Thyroid gland (tissue), 4 donors: ENCODE measurements around the gene CCDC85B. TPM values are rescaled to one million over a fixed set of nuclear protein-coding genes. Genes with fewer than 3 reads are reported as not detected.

Experiments used
- DNase-seq, 2 donors: peaks; one replicate each; pipeline ENCODE4 v3.0.0-alpha.2; 2019
- H3K27ac ChIP-seq, 3 donors: fragments of 200-600 bp; sonication (generic); 1 replicate in 2 of 3; 2 replicates in 1 of 3; pipeline ENCODE4 v1.5.1; 2016 to 2019; ENCODE audit warnings: mild to moderate bottlenecking in 1 of 3, moderate library complexity in 1 of 3
- H3K27me3 ChIP-seq: fragments of 200-600 bp; sonication (generic); one replicate; pipeline ENCODE4 v1.5.1; 2019
- H3K36me3 ChIP-seq, 2 donors: fragments of 200-600 bp; sonication (generic); one replicate each; pipeline ENCODE4 v1.5.1; 2016 to 2019
- H3K4me1 ChIP-seq, 2 donors: fragments of 200-600 bp; sonication (generic); one replicate each; pipeline ENCODE4 v1.5.1; 2017 to 2019
- H3K4me3 ChIP-seq, 3 donors: fragments of 200-600 bp; sonication (generic); replicated peaks in 1 of 3; 1 replicate in 2 of 3; 2 replicates in 1 of 3; pipeline ENCODE4 v1.5.1; 2016; ENCODE audit warnings: mild to moderate bottlenecking in 1 of 3
- H3K9me3 ChIP-seq: fragments of 200-600 bp; sonication (generic); one replicate; pipeline ENCODE4 v1.5.1; 2017
- CTCF ChIP-seq, 6 experiments: fragments of 200-600 bp in 3 of 6; fragments of 450-650 bp in 3 of 6; sonication (generic) in 3 of 6; IDR thresholded peaks; one replicate each; pipeline ENCODE4 v1.5.1; 2016 to 2019; ENCODE audit warnings: antibody characterized with exemption in 6 of 6, mild to moderate bottlenecking in 2 of 6, inconsistent platforms in 1 of 6, moderate library complexity in 1 of 6
- POLR2A ChIP-seq, 2 donors: fragments of 450-650 bp; IDR thresholded peaks; one replicate each; pipeline ENCODE4 v1.6.1; 2017; ENCODE audit warnings: antibody characterized with exemption in 2 of 2, mild to moderate bottlenecking in 2 of 2, moderate library complexity in 1 of 2
- WGBS, 2 donors: methylation state at CpG; one replicate each; pipeline ENCODE4 v1.1.5; 2017; 5-methylcytosine and 5-hydroxymethylcytosine counted together
- intact Hi-C: fragments of 100-400 bp; cut with DNase I; formaldehyde crosslinking; loops from one replicate; pipeline ENCODE4 v1.15.1; 2023
- total RNA-seq, 4 donors: library from RNA; depleted of rRNA; stranded (reverse); fragments of >200 nt; gene quantifications; one replicate each; pipeline ENCODE4 v1.2.3, GENCODE V29; 2016

Gene CCDC85B
- total RNA-seq, 4 donors from 2014 or later, result 29.8 to 73.8 (median 42.9) TPM

- H3K27me3 ChIP-seq, result no peaks in the 10 kb centered on the region
- peaks cover 9 to 25% of the 10 kb centered on the region in 2 donors for H3K4me1 ChIP-seq
- intact Hi-C loops, result no loop called here
- WGBS, 2 donors, result 83% methylated on average over 15 of the region's 15 CpGs
- TF ChIP-seq POLR2A (IDR thresholded peaks at IDR 0.05), result no peak
- TF ChIP-seq CTCF (IDR thresholded peaks at IDR 0.05), result no peak
- H3K36me3 ChIP-seq, result peaks cover 32 to 34% of the 10 kb centered on the region in 2 donors
- no peak overlapping the region for H3K27ac ChIP-seq
- no peak for DNase-seq
- H3K4me3 ChIP-seq, result no peak overlapping the region
- H3K9me3 ChIP-seq, result no peaks in the 10 kb centered on the region
Observed at GRCh38 chr11:65854852-65855837, 35.3 kb upstream of the CCDC85B start.

- intact Hi-C loops, result no loop called here
- Histone ChIP-seq H3K36me3 (peaks cover 32 to 34% of the 10 kb centered on the region in 2 donors), H3K4me3 (peak overlapping the region in 1 of 3 donors; percentile 98), H3K27me3 (no peaks in the 10 kb centered on the region), H3K27ac (no peak overlapping the region), H3K9me3 (no peaks in the 10 kb centered on the region), H3K4me1 (peaks cover 10 to 25% of the 10 kb centered on the region in 2 donors)
- WGBS, 2 donors, result 86 to 94% methylated on average over 15 of the region's 15 CpGs
- no peak for TF ChIP-seq POLR2A (IDR thresholded peaks at IDR 0.05)
- no peak for TF ChIP-seq CTCF (IDR thresholded peaks at IDR 0.05)
- DNase-seq, result no peak
Observed at GRCh38 chr11:65855927-65856363, 34.5 kb upstream of the CCDC85B start.

GRCh38 chr11:65856689-65857499, 33.6 kb upstream of the CCDC85B start:
- WGBS, 2 donors, result 3 to 8% methylated on average over 11 to 12 of the region's 57 CpGs
- peak overlapping the region; percentile 83 to 99 (median 86) for H3K27ac ChIP-seq
- H3K4me1 ChIP-seq, result peaks cover 17 to 34% of the 10 kb centered on the region in 2 donors
- intact Hi-C loops, result no loop called here
- peak; percentile 80 to 85 for DNase-seq
- no peaks in the 10 kb centered on the region for H3K9me3 ChIP-seq
- TF ChIP-seq POLR2A (IDR thresholded peaks at IDR 0.05) (peak in 1 of 2 donors; percentile 74), CTCF (IDR thresholded peaks at IDR 0.05) (no peak)
- H3K27me3 ChIP-seq, result no peaks in the 10 kb centered on the region
- H3K36me3 ChIP-seq, result peaks cover 32 to 34% of the 10 kb centered on the region in 2 donors
- peak overlapping the region; percentile 88 to 99 (median 98) for H3K4me3 ChIP-seq

- H3K27ac ChIP-seq, result peak overlapping the region; percentile 83 to 99 (median 86)
- peak in 1 of 2 donors; percentile 31 for DNase-seq
- 0 to 2% methylated on average over 11 to 26 of the region's 49 CpGs for WGBS, 2 donors
- intact Hi-C loops, result no loop called here
- no peaks in the 10 kb centered on the region for H3K27me3 ChIP-seq
- H3K9me3 ChIP-seq, result no peaks in the 10 kb centered on the region
- TF ChIP-seq POLR2A (IDR thresholded peaks at IDR 0.05) (no peak), CTCF (IDR thresholded peaks at IDR 0.05) (no peak)
- peaks cover 32 to 38% of the 10 kb centered on the region in 2 donors for H3K36me3 ChIP-seq
- H3K4me1 ChIP-seq, result peaks cover 17 to 38% of the 10 kb centered on the region in 2 donors
- H3K4me3 ChIP-seq, result peak overlapping the region; percentile 88 to 99 (median 98)
Observed at GRCh38 chr11:65857500-65857852, 33.0 kb upstream of the CCDC85B start.
